GM18861 (cell line): ENCODE results near the gene VENTX.

Experiments
- ATAC-seq: cut with Tn5 transposase; IDR thresholded peaks from one replicate; pipeline ENCODE4 v1.9.1; 2021; ENCODE audit not compliant: unreplicated experiment

Gene VENTX, protein sequence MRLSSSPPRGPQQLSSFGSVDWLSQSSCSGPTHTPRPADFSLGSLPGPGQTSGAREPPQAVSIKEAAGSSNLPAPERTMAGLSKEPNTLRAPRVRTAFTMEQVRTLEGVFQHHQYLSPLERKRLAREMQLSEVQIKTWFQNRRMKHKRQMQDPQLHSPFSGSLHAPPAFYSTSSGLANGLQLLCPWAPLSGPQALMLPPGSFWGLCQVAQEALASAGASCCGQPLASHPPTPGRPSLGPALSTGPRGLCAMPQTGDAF

DNA sequence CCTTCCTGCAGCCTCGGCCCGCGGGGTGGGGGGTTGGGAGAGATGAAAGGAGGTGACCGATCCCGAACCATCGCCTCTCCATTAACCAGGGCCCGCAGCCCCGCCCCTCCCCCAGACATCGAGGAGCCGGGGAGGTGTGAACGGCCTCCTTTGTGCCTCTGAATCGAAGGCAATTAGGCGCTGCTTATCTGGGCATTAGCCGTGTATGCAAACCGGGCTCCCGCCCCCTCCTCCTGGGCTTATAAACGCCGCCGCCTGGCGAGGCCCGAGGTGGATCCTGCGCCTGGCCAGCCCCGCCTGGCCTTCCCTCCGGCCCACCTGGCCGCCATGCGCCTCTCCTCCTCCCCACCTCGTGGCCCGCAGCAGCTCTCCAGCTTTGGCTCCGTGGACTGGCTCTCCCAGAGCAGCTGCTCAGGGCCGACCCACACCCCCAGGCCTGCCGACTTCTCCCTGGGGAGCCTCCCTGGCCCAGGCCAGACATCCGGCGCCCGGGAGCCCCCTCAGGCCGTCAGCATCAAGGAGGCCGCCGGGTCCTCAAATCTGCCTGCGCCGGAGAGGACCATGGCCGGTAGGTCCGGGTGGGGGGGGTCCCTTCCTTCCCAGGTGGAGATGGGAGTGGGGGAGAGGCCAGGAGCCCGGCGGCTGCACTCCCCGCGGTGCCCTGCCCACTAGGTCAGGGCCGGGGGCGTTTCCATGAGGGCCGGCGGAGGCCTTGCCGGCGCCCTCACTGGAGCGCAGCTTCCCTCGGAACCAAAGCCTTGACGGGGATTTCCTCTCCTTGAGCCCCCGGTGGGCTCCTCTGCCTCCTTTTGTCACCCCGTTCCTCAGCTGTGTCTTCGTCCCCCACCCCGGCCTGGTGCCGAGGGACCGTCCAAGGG lies at the start of gene VENTX:
Gene VENTX (plus strand): TSS at position 268 of the 878 bp plus-strand sequence. CDS start 60 bp downstream, at position 328.
- no peak for ATAC-seq

DNA sequence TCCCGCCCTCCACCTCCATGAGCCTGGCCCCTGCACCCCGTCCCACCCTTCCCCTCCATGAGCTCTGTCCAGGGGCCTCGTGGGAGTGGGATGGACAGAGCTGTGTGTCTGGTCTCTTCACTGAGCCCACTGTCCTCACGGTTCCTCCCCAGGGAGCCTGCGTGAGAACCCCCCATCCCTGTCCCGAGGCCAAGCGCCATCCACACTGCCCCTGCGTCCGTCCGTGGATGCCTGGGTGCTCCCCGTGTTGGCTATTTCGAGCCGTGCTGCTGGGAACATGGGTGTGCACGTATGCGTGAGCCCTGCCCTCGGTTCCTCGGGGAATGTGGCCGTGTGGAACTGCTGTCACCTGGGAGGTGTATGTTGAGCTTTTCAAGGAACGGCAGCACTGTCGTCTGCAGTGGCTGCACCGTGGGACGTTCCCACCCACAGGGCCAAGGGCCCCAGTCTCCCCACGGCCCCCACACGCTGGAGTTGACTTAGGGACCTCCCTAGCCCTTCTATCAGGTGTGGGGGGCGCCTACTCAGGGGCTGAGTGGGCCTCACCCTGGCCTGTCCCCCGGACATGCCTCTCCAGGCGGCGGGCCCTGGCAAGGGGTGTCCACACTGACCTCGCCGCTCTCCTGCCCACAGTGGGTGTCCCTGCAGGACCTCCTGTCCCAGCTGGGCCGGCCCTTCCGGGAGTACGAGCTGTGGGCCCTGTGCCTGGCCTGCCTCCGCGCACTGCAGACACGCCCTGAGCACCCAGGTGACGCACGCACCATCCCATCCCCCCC lies 49.6 kb upstream of the VENTX start:
- ATAC-seq = no peak

- ATAC-seq = no peak
Observed at GRCh38 chr10:133189256-133189655, 48.4 kb upstream of the VENTX start.

DNA sequence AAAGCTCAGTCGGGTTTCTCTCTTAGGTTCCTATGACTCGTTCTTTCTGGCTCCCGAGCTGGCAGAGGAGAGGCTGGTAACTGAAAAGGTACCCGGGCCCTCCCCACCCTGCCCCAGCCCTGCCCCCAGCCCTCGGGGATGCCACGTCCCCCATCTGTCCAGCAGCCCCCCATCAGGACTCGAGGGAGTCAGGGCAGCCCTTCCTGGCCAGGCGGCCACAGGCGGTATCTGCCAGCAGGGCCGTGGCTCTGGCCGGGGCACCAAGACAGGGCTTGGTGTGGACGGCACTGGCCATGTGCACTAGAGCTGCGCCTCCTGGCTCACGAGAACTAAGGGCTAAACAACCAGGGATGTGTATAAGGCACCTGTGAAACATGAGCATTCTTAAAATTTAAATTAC lies 47.9 kb upstream of the VENTX start:
- no peak for ATAC-seq

- no peak for ATAC-seq
Observed at GRCh38 chr10:133190225-133190624, 47.4 kb upstream of the VENTX start.

- no peak for ATAC-seq
Observed at GRCh38 chr10:133191651-133192050, 46.0 kb upstream of the VENTX start.

- no peak for ATAC-seq
Observed at GRCh38 chr10:133194151-133194550, 43.5 kb upstream of the VENTX start.

DNA sequence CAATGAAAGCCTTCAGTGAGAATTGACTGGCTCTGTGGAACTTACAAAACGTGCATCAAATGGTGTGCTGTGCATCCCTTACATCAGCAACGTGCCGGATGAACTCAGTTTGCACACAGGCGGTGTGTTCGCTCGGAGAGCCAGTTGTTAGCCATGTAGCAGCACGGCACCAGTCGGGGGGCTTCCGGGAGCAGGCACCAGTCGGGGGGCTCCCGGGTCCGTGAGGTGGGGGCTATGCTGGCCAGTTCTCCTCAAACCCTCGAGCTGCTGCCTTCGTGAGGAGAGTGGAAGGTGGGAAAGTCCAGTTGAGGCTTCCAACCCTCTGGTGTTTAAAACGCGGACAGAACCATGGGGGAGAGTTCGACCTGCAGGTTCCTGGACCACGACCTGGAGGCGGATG lies 42.6 kb upstream of the VENTX start:
- no peak for ATAC-seq

DNA sequence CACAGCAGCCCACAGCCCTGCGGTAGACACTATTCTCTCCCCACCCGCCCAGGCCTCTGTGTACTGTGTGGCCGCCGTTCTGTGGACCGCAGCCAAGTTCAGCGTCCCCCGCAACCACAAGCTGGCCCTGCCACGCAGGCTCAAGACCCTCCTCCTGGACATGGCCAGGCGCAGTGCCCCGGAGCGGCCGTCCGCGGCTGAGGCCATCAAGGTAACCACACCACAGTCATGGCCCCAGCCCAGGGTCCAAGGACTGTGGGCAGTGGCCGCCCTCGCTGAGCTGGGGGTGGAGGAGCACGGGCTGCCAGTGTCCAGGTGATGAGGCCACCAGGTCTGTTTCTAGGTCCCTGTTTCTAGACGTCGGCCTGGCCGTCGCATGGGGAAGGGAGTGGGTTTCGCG lies 42.0 kb upstream of the VENTX start:
- ATAC-seq = no peak

DNA sequence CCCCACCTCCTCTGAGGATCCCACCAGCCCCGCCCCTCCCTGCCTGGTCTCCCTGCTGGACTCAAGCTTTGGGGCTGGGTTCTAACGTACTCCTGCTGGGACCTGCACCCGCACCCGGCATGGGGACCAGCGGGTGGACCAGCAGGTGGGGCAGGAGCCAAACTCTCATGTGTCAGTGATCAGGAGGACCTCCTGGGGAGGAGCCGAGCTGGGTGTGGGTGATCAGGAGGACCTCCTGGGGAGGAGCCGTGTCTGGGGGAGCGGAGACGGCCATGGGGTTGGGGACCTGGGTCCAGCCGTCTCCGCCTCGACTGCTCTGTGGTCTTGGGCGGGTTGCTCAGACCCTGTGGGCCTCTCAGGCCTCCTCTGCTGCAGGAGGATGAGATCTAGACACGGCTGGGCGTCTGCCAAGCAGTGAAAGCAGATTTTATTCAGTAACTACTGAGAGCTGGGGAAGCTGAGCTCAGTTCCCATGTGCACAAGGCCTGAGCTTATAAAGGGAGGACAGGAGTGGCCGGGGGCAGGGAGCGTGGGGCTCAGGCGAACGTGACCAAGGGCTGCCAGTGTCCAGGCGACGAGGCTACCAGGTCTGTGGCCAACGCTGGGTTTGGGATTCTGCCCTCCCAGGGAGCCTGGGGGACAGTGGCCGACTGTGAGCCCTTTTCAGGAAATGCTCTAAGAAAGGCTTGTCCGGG lies 41.3 kb upstream of the VENTX start:
- ATAC-seq = no peak

DNA sequence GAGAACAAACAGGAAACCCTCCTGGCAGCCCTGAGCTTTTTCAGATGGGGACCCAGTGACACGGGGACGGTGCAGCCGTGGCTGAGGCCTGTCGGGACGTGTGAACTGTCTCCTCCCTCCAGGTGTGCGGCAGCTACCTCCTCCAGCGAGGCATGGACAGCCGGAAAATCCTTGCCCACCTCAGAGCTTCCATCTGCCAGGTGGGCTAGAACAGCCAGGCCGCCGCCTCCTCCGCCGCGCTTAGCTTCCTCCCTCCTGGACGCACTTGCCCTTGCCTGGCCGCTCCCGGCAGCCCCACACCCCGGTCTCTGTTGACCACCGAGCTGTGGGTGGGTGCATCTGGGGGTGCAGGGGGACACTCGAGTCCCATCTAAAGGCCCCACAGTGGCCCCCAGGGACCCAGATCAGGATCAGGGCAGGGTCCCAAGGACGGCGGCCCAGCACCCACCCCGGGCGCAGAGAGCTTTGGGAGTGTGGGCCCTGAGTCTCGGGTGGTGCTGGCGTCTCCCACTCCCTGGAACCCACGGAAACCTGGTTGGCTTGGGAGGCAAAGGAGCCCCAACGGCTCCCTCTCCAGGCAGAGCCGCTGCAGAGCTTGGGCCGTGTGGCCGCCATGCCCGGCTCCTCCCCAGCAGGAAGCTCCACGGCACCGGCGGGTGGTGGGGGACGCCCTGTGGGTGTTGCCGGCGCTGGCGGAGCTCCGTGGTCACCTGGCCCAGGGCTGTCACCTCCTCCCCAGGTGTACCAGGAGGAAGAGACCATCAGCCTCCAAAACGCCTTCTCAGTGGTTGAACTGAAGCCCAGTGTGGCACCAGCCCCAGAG lies 40.5 kb upstream of the VENTX start:
- ATAC-seq = no peak

DNA sequence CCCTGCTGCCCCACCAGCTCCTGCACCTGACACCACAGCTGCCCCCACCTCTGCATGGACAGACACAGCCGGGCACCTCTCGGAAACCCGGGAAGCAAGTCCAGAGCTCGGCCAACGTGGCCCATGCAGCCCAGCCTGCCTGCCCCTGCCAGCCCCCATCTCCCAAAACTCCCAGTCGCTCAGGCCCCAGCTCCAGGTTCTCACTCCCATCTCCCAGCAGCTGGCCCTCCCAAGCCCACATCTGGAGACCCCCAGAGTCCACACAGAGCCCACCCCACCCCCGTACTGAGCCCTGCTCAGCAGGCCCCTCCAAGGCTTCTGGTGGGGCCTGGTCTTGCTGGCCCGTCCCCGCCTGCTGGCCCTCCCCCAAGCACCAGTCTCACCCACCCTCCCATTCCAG lies 39.9 kb upstream of the VENTX start:
- no peak for ATAC-seq

DNA sequence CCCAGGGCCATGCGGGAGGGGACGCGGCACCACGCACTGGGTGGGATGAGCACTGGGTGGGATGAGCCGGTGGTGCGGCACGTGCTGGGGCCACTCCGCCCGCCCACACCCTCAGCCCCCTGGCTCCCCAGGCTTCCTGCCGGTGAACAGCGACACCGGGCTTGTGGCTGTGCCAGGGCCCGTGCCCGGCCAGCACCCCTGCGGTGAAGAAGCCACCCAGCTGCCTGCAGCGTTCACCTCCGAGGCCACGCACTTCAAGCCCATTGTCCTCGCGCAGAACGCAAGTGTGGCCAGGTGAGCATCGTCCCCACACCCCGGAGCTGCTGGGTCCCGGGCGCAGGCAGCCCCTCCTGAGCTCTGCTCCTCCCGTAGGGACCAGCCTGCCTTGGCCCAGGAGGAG lies 39.4 kb upstream of the VENTX start:
- no peak for ATAC-seq

GRCh38 chr10:133198621-133199487 lies 38.8 kb upstream of the VENTX start:
- ATAC-seq = no peak

DNA sequence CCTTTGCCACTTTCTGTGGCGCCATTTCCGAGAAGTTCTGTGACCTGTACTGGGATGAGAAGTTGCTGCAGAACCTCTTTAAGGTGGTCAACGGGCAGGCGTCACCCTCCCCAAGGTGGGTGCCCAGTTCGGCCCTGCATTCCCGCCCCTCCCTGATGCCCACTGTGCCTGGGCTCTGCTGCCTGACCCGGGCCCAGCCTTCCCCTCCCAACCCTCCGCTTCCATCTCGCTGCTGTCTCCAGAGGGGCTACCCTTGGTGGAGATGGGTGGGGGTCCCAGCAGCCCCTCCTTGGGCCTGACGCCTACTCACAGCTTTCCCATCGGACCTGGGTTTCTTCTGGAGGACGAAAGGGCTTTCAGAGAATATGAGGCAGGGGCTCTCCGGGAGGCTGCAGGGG lies 38.2 kb upstream of the VENTX start:
- ATAC-seq = no peak

GRCh38 chr10:133199992-133200611 lies 37.6 kb upstream of the VENTX start:
- ATAC-seq = no peak

DNA sequence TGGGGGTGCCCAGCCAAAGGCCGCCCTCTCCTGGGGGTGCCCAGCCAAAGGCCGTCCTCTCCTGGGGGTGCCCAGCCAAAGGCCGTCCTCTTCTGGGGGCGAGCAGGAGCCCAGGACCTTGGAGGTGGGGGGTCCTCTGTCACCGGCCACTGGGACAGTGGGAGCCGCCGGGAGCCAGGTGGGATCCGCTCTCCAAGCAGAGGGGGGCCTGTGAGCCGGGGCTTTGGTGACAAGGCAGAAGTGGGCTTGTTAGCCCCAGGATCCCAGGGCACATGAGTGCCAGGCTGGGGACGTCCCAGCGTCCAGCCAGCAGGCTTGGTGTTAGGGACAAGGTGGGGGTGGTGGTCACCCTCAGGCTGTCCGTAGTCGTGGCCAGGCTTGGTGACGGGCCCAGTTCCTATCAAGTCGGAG lies 37.0 kb upstream of the VENTX start:
- no peak for ATAC-seq

DNA sequence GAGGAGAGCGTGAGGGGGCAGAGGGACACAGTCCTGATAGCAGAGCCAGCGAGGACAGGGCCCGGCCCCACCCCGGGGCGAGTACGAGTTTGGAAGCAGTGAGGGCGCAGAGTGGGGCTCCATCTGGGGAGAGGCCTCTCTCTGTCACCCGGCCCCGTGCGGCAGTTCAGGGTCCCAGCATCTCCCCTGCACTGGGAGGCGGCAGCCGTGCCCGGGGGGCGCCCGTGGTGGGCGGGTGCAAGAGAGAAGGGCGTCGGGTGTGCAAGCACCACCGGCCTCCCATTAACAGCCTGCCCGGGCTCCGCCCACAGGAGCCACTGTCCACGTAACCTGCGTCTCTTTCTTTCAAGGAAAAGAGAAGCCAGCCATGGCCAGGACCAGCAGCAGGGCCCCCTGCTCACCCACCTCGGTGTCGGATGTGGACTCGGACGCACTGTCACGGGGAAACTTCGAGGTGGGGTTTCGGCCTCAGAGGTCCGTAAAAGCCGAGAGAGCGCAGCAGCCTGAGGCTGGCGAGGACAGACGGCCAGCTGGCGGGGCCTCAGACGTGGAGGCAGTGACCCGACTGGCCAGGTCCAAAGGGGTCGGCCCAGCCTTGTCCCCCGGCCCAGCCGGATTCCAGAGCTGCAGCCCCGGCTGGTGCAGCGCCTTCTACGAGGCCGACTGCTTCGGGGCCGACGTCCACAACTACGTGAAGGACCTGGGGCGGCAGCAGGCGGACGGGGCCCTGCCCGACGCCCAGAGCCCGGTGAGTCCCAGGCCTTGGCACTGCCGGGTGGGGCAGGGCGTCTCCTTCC lies 36.3 kb upstream of the VENTX start:
- no peak for ATAC-seq
